Adrenal gland (tissue), 12 donors: ENCODE measurements around the gene CILP. TPM values are rescaled to one million over a fixed set of nuclear protein-coding genes. Genes with fewer than 3 reads are reported as not detected.
A peak's percentile ranks its signal among the peaks of the same experiment; 100 is the strongest.

Source experiments
- DNase-seq, 7 donors: peaks; one replicate each; pipeline ENCODE4 v3.0.0-alpha.2; 2019 to 2020
- H3K27ac ChIP-seq, 5 donors: fragments of 200-600 bp; sonication (generic) in 4 of 5; 1 replicate in 3 of 5; 2 replicates in 2 of 5; pipeline versions ENCODE4 v1.5.1 to v1.8.0; 2016 to 2020; ENCODE audit warnings: mild to moderate bottlenecking in 1 of 5
- H3K27me3 ChIP-seq: fragments of 200-600 bp; 2 replicates; pipeline ENCODE4 v1.8.0; 2021
- H3K36me3 ChIP-seq, 2 donors: fragments of 200-600 bp; replicated peaks in 1 of 2; 1 replicate in 1 of 2; 2 replicates in 1 of 2; pipeline versions ENCODE4 v1.5.1 to v1.8.0; 2018 to 2022
- H3K4me1 ChIP-seq, 2 donors: fragments of 200-600 bp; replicated peaks in 1 of 2; 1 replicate in 1 of 2; 2 replicates in 1 of 2; pipeline versions ENCODE4 v1.5.1 to v1.8.0; 2018 to 2021
- H3K4me3 ChIP-seq, 4 donors: fragments of 200-600 bp; sonication (generic) in 3 of 4; one replicate each; pipeline ENCODE4 v1.5.1; 2016 to 2018
- H3K9me3 ChIP-seq, 3 donors: fragments of 200-600 bp; sonication (generic) in 1 of 3; replicated peaks in 1 of 3; 1 replicate in 2 of 3; 2 replicates in 1 of 3; pipeline versions ENCODE4 v1.5.1 to v1.8.0; 2016 to 2021
- CTCF ChIP-seq, 6 experiments: fragments of 450-650 bp in 4 of 6; fragments of 200-600 bp in 2 of 6; sonication (generic) in 1 of 6; IDR thresholded peaks; 1 replicate in 5 of 6; 2 replicates in 1 of 6; pipeline versions ENCODE4 v1.5.1 to v1.8.0; 2016 to 2021; ENCODE audit warnings: antibody characterized with exemption in 6 of 6, mild to moderate bottlenecking in 2 of 6, moderate library complexity in 1 of 6
- POLR2A ChIP-seq, 2 donors: fragments of 450-650 bp; IDR thresholded peaks; one replicate each; pipeline ENCODE4 v1.6.1; 2017; ENCODE audit warnings: antibody characterized with exemption in 2 of 2, mild to moderate bottlenecking in 2 of 2, moderate library complexity in 1 of 2
- WGBS, 4 donors: extraction: QIAGEN DNeasy Blood & Tissue Kit in 2 of 4; methylation state at CpG; one replicate each; pipeline versions ENCODE4 v1.1.5 to v1.1.7; 2013 to 2017; 5-methylcytosine and 5-hydroxymethylcytosine counted together
- intact Hi-C, 2 donors: fragments of 100-400 bp; cut with DNase I; formaldehyde crosslinking; loops; one replicate each; pipeline versions ENCODE4 v1.14.1 to v1.15.0; 2022 to 2023
- polyA plus RNA-seq, 3 donors: library from polyadenylated mRNA; stranded (reverse); fragments of 200-250 nt in 2 of 3; fragments of 350-450 nt in 1 of 3; fragmentation: Illumina TruSeq in 1 of 3; extraction: RNeasy Lipid Tissue Mini Kit (QIAGEN cat#74804) in 1 of 3; gene quantifications; one replicate each; pipeline ENCODE4 v1.2.3, GENCODE V29; 2013 to 2014
- total RNA-seq, 9 donors: library from RNA; depleted of rRNA in 4 of 9; stranded (reverse); fragments of >200 nt in 4 of 9; fragments of 120-200 nt in 1 of 9; fragmentation: NEBNext Ultra II Directional in 1 of 9; extraction: Animal tissue kit (Norgen Biotek cat#: 25700) in 1 of 9; gene quantifications; one replicate each; pipeline versions ENCODE4 v1.1.0 to v1.2.4, GENCODE V29; 2013 to 2023
- donor health status: healthy with polysubstance abuse.
- donor health status: Bipolar disorder and iron deficiency.
- donor health status: DM: yes; HTN: yes; CAD: no.
- donor health status: DM: no; HTN: no; CAD: no.
- donor health status: DM: no; HTN: no; CAD: no.
- donor health status: DM: yes; HTN: yes; CAD: no.

CILP gene
- total and polyA plus RNA-seq, 12 donors: 0.39 to 2.7 (median 0.96) TPM

DNA sequence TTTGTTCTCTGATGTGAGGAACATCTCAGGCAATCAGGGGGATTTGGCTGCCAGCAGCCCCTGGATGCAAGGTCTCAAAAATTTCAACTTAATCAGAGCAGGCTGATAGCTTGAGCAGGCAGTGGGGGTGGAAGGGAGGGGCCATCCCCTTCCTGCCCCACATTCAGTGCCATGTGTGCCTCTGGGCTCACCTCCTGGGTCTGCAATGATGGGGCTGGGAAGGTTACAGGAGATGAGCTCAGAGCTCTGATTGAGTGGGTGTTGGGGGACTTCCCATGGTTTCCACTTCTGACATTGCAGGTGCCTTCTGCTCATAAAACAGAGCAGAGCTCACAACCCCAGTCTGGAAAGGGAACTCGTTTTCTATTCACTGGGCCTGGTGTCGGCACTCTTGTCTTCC lies 38.4 kb upstream of the CILP start:
- no peaks in the 10 kb centered on the region for H3K4me1 ChIP-seq

GRCh38 chr15:65248511-65249255 lies 37.4 kb upstream of the CILP start:
- Histone ChIP-seq H3K27me3 (no peaks in the 10 kb centered on the region), H3K4me3 (no peak overlapping the region), H3K9me3 (no peaks in the 10 kb centered on the region), H3K4me1 (no peaks in the 10 kb centered on the region), H3K27ac (no peak overlapping the region), H3K36me3 (no peaks in the 10 kb centered on the region)
- DNase-seq: no peak
- TF ChIP-seq POLR2A (IDR thresholded peaks at IDR 0.05) (no peak), CTCF (IDR thresholded peaks at IDR 0.05) (no peak)
- 72 to 84% (median 80%) methylated on average over 4 to 9 of the region's 9 CpGs for WGBS, 4 donors
- intact Hi-C loops: no loop called here

More for the DNA sequence above, 38.4 kb upstream of the CILP start:
- Histone ChIP-seq H3K27ac (no peak overlapping the region), H3K4me3 (no peak overlapping the region), H3K27me3 (no peaks in the 10 kb centered on the region), H3K36me3 (no peaks in the 10 kb centered on the region), H3K9me3 (no peaks in the 10 kb centered on the region)
- DNase-seq: no peak
- 66 to 92% (median 81%) methylated on average over 2 of the region's 2 CpGs for WGBS, 4 donors
- intact Hi-C loops: no loop called here
- TF ChIP-seq CTCF (IDR thresholded peaks at IDR 0.05) (no peak), POLR2A (IDR thresholded peaks at IDR 0.05) (no peak)

DNA sequence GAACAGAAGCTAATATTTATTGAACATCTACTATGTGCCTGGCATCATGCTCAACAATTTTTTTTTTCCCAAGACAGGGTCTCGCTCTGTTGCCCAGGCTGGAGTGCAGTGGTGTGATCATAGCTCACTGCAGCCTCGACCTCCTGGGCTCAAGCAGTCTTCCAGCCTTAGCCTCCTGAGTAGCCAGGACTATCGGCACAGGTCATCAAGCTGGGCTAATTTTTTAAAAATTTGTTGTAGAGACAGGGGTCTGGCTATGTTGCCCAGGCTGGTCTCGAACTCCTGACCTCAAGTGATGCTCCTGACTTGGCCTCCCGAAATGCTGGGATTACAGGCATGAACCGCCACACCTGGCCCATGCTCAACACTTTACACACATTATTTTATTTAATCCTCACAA lies 35.7 kb upstream of the CILP start:
- H3K36me3 ChIP-seq: no peaks in the 10 kb centered on the region
- H3K4me1 ChIP-seq: no peaks in the 10 kb centered on the region
- H3K4me3 ChIP-seq: no peak overlapping the region
- H3K27me3 ChIP-seq: no peaks in the 10 kb centered on the region
- no peak for TF ChIP-seq POLR2A (IDR thresholded peaks at IDR 0.05)
- no peak for TF ChIP-seq CTCF (IDR thresholded peaks at IDR 0.05)
- 91 to 98% (median 96%) methylated on average over 6 of the region's 6 CpGs for WGBS, 4 donors
- H3K9me3 ChIP-seq: no peaks in the 10 kb centered on the region
- intact Hi-C loops: no loop called here
- no peak overlapping the region for H3K27ac ChIP-seq
- DNase-seq: no peak

- no peaks in the 10 kb centered on the region for H3K9me3 ChIP-seq
- no peaks in the 10 kb centered on the region for H3K36me3 ChIP-seq
- peak overlapping the region in 2 of 5 donors; percentile 62 to 70 for H3K27ac ChIP-seq
- no peaks in the 10 kb centered on the region for H3K4me1 ChIP-seq
- TF ChIP-seq POLR2A (IDR thresholded peaks at IDR 0.05): no peak
- TF ChIP-seq CTCF (IDR thresholded peaks at IDR 0.05): no peak
- intact Hi-C loops: no loop called here
- WGBS, 4 donors: 49 to 92% (median 80%) methylated on average over 4 to 8 of the region's 8 CpGs
- H3K4me3 ChIP-seq: no peak overlapping the region
- no peaks in the 10 kb centered on the region for H3K27me3 ChIP-seq
- DNase-seq: no peak
Measured at GRCh38 chr15:65246026-65246714, 34.9 kb upstream of the CILP start.
